NK-92 treated with Interleukin-12 subunit alpha and Interleukin-12 subunit beta, amount 100 ng/mL, for 24 hours (cell line): Measurements from ENCODE around the gene PRLR.
"Not testable (repeated sequence)": the region's sequence is repeated elsewhere in the genome, so short reads cannot be mapped to it uniquely, and the experiment has no call there.

Experiments
- DNase-seq: peaks from one replicate; lab custom pipeline; 2025; lab: John Stamatoyannopoulos, UW

PRLR gene

DNA sequence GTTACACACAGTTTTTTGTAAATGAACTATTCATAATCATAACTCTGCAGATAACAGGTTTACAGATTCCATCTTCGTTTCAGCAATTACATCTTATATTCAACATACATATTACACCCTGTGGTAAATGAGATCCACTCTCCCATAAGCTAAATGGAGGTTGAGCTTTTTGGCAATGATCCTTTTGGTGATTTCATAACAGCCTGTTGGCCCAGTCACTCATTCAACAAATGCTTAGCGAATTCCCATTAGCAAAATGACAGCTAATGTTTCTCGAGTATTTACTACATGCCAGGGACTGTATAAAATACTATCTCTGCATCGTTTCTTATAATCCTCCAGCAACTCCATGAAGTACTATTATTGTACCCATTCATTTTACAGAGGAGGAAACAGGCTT is 157.1 kb downstream of the PRLR start:
- DNase-seq: no peak

GRCh38 chr5:35069188-35069587 is 161.1 kb downstream of the PRLR start:
- no peak for DNase-seq

DNA sequence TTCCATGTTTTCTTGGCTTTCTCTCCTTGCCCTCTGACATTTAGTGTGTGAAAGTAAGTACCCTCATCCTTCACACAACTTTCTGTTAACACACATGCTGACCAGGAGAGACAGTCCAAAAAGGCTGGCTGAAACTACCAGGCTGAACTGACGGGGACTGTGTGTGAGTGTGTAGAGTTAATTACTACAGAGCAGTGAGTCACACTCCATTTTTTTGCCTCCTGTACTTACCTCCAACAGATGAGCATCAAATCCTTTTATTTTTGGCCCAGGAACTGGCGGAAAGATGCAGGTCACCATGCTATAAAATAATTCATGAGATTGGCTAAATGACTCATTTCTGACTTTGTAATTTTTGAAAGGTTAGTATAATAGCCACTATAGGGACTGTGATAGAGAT is 162.3 kb downstream of the PRLR start:
- DNase-seq: no peak

- no peak for DNase-seq
Observed at GRCh38 chr5:35066260-35066795, 164.0 kb downstream of the PRLR start.

GRCh38 chr5:35063414-35063813 is 166.9 kb downstream of the PRLR start:
- no peak for DNase-seq

DNA sequence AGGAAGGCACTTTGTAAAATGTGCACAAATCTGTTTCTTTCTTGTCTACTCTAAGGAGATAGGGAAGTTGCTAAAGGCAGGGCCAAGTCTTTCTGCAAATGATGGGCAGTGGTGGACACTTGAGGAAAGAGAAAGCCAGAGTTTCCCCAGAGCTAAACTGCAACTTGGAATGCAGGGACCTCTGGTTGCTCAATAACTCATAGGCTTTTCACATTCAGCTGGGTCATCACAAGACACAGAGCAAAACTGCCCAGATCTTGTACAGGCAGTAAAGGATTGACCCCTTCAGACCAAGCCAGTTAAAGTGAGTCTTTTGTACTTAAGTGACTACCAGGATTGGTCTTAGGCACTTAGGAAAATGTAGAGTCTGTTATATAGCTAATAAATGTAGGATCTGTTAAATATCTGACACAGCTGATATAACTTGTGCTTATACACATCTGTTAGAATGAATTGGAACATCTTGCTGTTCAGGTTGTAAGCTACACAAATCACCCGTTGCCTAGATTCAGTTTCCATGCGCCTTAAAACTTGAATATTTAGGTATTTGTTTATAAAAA is 169.0 kb downstream of the PRLR start:
- DNase-seq: no peak

GRCh38 chr5:35060236-35060635 is 170.1 kb downstream of the PRLR start:
- no peak for DNase-seq

DNA sequence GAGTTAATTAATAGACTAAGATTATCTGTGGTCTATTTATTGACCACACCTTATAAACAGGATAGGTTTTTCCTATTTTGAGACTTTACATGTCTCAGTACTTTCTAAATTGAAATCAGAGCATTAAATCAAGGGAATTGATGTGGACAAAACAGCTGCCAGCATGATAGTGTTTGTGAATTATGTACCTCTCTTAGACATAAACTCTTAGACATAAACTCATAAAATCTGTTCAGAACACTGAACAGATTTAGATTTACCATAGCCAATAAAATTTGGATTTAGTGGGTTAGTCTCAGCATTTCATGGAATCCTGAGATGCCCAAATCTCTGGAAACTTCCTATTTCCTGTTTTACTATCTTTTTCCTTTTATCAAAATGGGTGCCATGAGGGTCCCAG is 171.0 kb downstream of the PRLR start:
- DNase-seq: no peak

DNA sequence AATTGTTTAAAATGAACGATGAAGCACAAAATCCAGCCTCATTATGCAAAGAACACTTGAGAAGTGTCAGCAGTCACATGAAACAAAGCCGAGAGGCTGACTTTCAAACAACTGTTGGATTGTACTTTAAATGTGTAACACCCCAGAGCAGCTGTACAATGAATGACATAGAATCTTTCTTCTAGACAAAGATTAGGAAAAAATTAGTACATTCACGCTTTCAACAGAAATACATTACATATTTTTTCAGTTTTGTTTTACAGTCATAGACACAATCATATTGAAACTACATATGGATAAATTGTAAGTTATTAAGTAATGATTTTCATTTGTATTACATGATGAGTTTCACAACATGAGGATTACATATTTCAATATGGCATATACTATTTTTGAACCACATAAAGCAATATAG is 171.9 kb downstream of the PRLR start:
- no peak for DNase-seq

DNA sequence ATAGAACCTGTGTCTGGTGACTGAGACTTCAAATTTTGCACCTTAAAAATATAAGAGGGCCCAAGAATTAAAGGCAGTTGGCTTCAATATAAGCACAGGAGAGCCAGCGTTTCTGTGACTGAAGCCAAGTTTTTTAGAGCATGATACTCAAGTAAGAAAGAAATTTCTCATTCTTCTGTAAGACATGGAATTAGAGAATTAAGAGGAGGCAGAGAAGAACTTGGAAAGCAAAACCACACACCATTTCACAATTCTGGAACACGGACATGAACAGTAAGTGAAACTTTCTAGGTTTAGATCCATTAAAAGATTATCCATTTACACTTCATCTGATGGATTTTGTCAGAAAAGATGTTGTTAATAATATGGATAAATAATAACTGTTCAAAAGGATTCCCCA is 173.6 kb downstream of the PRLR start:
- no peak for DNase-seq

DNA sequence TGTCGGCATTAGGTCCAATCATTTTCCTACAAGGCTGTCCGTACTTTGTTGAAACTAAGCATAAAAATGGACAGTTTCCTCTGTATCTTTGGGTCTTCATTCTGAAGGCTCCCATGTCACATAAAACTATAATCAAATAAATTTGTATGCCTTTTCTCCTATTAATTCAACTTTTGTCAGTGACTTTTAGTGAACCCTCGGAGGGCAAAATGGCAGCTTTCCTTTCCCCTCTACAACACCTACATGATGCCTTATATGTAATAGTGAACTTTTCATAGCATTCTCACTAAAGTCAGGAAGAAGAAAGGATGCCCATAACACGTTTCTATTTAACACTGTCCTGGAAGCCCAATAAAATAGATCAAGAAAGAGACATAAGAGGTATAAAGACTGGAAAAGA is 177.4 kb downstream of the PRLR start:
- DNase-seq: no peak

DNA sequence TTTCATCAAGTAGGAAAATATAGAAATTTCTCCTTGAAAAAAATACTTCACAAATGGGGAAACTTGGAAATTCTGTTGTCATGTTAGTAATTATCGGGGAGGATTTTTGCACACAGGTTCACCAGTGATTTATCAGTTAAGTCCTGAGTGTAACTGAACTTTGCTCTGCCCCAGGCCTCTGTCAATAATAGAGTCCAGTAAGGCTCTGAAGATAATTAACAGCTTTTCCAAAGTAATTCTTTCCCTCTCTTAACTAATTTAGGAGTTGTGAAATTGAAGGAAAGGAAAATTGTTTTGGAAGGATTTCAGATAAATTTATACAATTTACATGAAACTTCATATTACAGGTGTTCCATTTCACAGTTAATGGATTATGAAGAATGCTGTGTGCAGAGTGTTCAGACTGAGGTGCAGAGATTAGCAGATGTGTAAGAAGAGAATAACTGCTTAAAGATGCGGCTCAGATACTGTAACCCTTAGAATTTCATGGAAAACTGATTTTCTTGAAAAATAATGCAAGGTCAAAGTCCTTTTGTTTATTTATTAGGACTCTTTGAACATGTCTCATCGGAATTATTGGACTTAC is 179.7 kb downstream of the PRLR start:
- no peak for DNase-seq

DNA sequence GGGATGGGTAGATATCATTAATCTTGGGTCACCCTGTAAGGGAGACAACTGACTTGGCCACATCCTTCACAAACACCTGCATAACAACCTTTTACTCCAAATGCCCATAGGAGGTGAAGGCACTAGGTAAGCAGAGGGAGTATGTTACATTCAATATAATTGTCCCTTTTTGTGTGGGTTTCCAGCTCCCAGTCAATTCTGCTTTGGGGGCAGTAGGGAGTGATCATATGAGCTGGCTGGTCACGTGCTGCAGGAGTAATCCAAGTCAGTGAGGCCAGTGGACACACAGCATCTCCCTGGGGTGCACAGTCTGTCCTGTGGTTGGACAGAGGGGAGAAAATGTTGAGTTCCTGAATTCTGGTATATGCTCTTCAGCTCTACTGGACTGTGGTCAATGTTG is 181.4 kb downstream of the PRLR start:
- DNase-seq: no peak

DNA sequence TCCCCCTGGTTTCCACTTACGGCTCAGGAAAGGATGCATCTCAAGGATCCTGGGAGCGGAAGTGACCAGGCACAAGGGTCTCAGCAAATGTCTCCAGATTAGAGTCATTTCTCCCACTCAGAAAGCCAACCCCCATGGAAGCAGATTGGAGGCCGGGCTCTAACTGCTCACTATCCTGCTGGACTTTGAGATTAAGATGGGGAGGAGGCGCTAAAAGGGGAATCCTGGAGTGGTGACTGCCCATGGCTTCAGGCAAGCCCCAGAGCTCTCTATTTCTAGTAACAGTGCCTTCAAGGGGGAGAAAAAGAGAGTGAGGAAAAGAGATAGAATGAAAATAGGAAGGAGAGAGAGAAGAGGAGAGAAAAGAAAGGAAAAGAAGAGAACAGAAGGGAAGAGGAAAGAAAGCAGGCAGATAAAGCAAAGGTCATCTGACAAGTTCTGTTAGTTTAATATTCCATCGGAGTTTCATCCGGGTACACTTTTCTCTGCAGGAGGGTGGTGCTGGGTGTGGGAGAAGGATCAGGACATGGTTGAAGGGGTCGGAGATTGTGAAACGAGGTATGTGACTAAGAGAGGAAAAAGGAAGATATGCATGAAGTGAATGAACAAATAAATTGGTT is 182.4 kb downstream of the PRLR start, which contains the start of gene AGXT2:
TSS of gene AGXT2 (minus strand) at position 165 of the 620 bp plus-strand sequence. CDS start at position 108, 57 bp downstream.
- DNase-seq: no peak

GRCh38 chr5:35046774-35047173 is 183.5 kb downstream of the PRLR start:
- no peak for DNase-seq

- DNase-seq: no peak
Observed at GRCh38 chr5:35045280-35045679, 185.0 kb downstream of the PRLR start.

GRCh38 chr5:35044649-35045048 is 185.6 kb downstream of the PRLR start:
- no peak for DNase-seq

GRCh38 chr5:35042781-35043180 is 187.5 kb downstream of the PRLR start:
- no peak for DNase-seq

GRCh38 chr5:35041261-35041660 is 189.0 kb downstream of the PRLR start:
- no peak for DNase-seq

GRCh38 chr5:35038891-35039290 is 191.4 kb downstream of the PRLR start:
- no peak for DNase-seq

- no peak for DNase-seq
Observed at GRCh38 chr5:35036536-35036935, 193.8 kb downstream of the PRLR start.

- DNase-seq: not testable (repeated sequence)
Observed at GRCh38 chr5:35035929-35036328, 194.4 kb downstream of the PRLR start.

GRCh38 chr5:35035271-35035670 is 195.0 kb downstream of the PRLR start:
- no peak for DNase-seq

DNA sequence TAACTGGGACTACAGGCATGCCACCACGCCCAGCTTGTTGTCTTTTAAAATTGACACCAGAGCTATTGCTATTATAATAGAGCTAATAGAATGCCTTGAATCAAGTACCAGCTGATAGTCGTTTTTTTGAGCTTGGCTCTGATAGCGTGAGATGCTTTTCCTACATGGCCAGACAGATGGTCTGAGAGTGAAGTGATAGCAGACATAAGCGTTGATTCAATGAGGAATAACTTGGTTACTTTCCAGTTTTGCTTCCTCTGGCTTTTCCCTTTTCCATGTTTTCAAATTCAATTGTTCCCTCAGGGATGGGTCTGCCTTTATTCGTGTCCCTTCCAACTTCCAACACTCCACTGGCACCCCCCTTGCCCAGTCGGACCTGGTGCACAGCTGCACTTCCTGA is 197.9 kb downstream of the PRLR start:
- DNase-seq: no peak
